GM19025 (cell line): Measurements from ENCODE around the gene RPS19.
"Not testable (repeated sequence)": the region's sequence is repeated elsewhere in the genome, so short reads cannot be mapped to it uniquely, and the experiment has no call there.

Source experiments
- ATAC-seq: cut with Tn5 transposase; IDR thresholded peaks from one replicate; pipeline ENCODE4 v1.9.1; 2021; ENCODE audit warnings: mild to moderate bottlenecking, low read depth, moderate library complexity; ENCODE audit not compliant: unreplicated experiment

The RPS19 gene

DNA sequence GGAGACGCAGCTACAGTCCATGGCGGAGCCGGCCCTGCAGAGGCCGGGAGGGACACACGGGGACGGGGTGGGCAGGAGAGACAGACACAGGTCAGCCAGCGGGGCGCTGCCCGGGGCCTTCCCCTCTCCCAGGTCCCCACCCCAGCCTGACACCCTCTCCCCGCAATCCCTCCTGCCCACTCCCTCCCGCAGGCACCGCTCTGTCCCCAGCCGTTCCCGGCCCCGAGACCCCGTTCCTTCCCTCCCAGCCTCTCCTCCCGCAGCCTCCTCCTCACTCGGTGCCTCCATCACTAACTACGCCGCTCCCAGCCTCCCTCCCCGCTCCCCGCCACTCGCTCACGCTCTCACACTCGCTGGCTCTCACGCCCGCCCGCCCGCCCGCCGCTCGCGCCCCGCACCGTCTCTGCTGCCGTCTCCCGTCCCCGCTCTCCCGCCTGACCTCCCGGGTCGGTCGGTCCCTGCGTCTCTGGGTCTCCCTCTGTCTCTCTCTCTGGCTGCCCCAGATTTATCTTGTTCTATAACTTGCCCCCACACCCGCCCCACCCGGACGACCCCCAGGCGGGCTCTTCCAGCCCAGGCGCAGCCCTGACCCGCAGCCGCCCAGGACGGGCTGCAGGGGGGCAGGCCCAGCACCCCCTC, 53.0 kb downstream of the RPS19 start:
- ATAC-seq = no peak

GRCh38 chr19:41913538-41914423, 53.7 kb downstream of the RPS19 start:
- ATAC-seq = no peak

- ATAC-seq = not testable (repeated sequence)
Observed at GRCh38 chr19:41914424-41914834, 54.4 kb downstream of the RPS19 start.

DNA sequence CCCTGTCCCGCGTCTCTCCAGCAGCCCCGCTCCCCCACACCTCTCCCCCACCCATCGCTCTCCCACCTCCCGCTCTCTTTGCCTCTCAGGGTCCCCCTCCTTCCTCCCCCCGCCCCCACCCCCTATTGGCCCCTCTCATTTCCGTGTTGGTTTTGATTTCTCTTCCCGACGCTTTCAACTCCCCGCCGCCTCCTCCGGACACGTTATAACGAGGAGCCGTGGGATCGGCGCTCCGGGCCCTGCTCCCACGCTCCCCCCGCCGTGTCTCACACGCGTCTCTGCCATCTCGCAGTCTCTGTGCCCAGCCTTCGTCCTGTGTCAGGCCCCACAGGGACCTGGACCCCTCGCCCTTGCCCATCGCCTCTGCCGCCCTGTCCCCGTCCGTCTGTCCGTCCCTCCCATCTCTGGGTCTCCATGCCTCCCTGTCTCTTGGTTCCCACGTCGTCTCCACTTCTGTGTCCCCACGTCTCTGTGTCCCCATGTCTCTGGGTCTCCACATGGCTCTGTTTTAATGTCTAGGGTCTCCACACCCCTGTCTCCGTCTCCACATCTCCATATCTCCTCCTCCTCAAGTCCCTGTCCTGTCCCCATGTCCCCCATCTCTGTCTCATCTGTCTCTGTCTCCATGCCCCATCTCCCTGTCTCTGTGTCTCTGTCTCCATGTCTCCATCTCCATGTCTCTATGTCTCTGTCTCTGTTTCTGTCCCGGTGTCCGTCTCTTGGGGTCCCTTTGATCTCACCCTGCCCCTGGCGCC, 55.1 kb downstream of the RPS19 start:
- no peak for ATAC-seq

DNA sequence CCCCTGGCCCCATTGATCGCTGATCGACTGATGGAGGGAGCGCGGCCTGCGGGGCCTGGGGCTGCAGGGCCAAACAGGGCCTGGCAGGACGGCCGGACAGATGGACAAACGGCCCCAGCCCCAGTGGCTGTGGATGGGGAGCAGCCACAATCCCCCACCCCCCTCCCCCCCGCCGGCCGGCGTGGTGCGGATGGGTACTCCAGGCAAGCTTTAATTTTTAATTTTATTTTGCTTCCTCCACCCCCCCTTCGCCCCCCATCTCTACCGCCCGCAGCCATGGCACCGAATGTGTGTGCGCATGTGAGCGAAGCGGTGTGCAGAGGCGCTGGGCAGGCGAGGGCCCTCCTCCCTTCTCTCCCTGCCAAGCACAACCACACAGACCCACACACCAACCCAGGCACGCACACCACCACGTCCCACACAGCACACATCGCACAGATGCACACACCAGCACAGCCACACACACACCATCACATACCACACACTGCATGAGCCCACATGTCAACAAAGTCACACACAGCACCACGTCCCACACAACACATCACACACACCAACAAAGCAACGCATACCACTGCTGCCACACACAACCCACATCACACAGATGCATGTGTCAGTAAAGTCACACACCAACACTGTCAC, 55.8 kb downstream of the RPS19 start:
- ATAC-seq = no peak

- no peak for ATAC-seq
Observed at GRCh38 chr19:41917676-41918075, 57.6 kb downstream of the RPS19 start.

DNA sequence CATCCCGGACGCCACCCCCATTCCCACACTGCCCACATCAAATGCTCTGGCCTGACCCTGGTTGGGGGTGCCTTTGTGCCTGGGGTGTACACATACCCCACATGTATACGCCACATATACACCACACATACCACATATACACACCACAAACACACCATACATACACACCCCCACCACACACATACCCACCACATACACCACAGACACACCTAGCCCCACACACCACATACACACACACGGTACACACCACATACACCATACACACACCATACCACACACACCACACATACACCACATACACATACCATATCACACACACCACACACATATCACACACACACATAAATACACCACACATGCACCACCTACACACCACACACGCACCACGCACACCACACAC, 58.0 kb downstream of the RPS19 start:
- no peak for ATAC-seq

DNA sequence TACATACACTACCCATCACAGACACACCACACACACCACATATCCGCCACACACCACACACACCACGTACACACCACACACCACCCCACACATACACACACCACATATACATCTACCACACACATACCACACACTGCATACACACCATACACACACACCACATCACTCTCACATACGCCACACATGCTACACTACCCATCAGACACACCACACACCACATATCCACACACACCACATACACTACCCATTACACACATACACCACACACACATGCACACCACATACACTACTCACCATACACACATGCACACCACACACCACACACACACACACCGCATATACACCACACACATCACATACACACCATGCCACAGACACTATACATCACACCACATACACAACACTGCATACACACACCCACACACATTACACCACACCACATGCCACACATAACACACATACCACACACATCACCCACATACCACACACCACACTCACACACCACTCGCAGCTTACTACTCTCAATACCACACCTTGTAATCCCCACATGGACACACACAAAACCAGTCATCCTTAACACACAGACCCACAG, 58.7 kb downstream of the RPS19 start:
- ATAC-seq = no peak

DNA sequence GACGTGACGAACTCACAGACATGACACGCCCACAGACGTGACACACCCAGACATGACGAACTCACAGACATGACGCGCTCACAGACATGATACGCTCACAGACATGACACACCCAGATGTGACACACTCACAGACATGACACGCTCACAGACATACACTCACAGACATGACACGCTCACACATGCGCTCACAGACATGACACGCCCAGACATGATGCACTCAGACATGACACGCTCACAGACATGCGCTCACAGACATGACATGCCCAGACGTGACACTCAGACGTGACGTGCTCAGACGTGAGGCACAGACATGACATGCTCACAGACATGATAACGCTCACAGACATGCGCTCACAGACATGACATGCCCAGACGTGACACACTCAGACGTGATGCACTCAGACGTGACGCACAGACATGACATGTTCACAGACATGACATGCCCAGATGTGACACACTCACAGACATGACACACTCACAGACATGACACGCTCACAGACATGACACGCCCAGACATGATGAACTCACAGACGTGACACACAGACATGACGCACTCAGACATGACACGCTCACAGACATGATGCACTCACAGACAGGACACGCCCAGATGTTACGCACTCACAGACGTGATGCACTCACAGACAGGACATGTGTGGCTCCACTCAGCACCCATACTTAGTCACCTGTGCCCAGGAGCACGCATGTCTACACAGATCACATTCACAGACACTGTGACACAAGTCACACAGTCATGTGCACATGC, 60.1 kb downstream of the RPS19 start:
- no peak for ATAC-seq

GRCh38 chr19:41920882-41921576, 61.0 kb downstream of the RPS19 start:
- no peak for ATAC-seq

GRCh38 chr19:41921577-41922576, 61.8 kb downstream of the RPS19 start:
- no peak for ATAC-seq
